HG02571 (cell line): ENCODE measurements around the gene RLN3.

ENCODE experiments used
- ATAC-seq: cut with Tn5 transposase; IDR thresholded peaks from one replicate; pipeline ENCODE4 v1.9.1; 2021; ENCODE audit warnings: mild to moderate bottlenecking, moderate library complexity; ENCODE audit not compliant: unreplicated experiment

The RLN3 gene

DNA sequence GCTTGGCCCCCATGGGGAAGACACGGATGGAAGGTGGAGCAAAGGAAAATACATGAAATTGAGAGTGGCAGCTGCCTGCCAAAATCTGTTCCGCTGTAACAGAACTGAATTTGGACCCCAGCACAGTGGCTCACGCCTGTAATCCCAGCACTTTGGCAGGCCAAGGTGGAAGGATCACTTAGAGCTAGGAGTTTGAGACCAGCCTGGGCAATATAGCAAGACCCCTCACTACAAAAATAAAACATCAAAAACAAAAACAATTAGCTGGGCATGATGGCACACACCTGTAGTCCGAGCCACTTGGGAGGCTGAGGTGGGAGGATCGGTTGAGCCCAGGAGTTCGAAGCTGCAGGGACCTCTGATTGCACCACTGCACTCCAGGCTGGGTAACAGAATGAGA is 24.5 kb downstream of the RLN3 start:
- no peak for ATAC-seq

DNA sequence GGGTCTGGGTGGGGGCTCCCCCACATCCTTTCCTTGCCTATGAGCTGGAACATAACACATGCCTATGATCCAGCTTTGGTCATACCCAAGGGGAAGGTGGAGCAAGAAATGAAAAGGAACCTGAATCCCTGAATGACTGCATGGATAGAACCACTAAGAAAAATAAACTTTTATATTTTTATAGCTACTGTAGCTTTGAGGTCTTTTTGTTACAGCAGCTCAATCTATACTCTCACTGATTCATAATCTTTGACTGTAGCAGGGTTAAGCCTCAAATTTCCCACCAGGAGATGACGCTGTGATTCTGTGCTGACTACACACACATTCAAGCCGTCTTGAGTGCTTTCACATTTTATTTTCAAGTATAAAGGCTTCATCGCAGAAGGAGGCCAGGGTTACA is 25.1 kb downstream of the RLN3 start:
- ATAC-seq, result no peak

DNA sequence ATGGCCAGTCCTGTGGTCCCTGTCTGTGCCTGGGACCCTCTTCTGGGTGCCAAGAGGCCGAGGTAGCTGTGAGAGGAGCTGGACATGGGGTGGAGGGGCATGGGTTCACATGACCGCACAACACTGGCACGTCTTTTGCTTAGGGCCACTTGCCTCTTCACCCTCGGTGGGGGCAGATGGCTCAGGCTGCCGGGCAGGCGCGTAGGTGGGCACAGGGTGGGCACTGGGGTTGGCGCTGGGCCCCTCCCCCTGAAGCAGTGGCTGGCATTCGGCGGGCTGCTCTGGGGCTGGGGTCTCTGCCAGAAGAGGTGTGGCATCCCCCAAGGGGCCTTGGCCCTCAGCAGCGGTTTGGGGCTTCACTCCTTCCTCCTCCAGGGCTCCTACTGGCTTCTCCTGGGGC is 25.6 kb downstream of the RLN3 start:
- no peak for ATAC-seq

DNA sequence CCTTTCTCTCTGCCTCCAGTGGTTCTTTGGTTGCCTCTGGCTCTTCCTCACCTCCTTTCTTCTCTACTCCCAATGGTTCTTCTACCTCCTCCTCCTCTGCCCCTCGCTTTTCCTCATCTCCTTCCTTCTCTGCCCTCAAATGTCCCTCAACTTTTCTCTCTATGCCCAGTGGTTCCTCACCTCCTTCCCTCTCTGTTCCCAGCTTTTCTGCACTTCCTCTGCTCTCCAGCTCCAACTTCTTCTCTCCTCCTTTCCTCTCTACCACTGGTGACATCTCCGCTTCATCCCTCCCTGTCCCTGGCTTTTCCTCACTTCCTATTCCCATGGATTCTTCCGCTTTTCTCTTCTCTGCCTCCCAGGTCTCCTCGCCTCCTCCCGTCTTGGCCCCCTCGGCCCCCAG is 26.2 kb downstream of the RLN3 start:
- no peak for ATAC-seq

DNA sequence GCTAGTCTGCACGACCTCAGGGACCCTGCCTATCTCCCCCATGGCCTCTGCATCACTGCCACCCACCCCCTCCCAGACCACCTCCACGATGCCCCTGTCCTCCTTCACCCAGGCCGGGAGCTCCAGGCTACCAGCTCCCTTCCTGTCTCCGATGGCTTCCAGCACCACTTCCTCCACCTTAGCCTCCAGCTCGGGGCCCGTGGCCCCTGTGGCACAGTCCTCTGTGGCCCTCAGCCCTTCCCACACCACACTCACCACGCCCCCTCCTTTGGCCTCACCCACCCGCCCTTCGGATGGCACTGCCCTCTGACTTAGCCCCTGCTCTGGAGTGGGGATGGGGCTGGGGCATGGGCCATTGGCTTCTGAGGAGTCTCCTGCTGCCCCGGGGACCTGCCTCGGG is 26.8 kb downstream of the RLN3 start:
- ATAC-seq, result no peak

DNA sequence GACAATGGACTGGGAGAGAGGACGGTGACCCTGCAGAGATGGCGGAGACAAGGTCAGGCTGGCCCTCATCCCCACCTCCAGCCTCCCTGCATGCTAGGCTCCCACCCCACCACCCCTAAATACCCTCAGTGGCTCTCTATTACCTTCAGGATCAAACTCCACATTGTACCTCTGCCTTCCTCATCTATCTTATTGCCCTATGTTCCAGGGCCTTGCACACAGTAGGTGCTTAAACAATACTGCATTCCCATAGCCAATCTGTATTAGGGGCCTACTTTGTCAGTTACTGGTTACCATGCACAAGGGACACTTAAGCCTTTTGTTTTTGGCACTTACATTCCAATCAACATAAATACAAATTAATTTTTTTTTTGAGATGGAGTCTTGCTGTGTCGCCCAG is 27.4 kb downstream of the RLN3 start:
- ATAC-seq, result no peak

DNA sequence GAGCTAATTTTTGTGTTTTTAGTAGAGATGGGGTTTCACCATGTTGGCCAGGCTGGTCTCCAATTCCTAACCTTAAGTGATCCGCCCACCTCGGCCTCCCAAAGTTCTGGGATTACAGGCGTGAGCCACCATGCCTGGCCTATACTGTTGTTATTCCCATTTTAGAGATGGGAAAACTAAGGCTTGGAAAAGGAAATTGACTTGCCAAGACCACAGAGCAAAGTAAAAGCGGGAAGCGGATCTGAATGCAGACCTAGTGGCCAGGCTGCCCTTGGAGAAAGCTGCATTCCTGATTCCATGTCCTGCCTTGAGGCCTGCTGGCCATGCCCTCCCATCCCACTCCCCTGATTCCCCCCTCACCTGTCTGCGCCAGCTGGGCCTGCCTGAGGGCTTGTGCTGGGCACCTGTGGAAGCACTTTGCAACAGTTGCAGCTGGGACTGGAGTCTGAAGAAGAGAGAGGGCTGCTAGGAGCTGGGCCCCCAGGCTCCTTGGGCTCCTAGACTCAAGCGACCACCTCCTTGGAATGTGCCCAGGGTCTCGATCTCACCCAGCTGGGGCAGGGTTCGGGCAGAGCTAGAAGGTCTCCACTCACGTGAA is 28.2 kb downstream of the RLN3 start:
- ATAC-seq, result no peak

DNA sequence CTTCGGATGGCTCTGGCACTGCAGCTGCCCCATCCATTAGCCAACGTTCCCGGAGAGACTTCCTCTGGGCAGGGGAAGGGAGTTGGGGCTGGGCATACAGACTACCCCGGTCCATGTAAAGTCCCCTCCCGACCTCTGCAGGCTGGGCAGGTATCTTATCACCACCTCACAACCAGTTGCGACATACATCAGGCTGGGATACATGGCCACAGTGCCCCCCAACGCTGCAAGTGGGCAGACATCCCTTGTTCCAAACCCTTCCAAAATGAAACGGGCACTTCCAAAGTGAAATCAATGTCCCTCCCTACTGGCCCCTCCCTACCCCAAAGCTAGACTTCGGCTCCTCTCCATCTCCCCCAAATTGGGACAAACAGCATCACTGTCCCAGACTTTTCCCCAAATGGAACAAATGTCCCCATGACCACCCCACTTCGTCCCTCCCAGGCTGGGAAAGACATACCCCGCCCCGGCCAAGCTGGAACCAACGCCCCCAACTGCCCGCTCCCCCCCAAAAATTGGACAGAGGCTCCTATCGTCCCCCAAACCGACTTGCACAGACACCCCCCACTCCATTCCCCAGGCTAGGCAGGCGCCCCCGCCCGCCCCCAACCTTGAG is 28.9 kb downstream of the RLN3 start:
- ATAC-seq, result no peak

DNA sequence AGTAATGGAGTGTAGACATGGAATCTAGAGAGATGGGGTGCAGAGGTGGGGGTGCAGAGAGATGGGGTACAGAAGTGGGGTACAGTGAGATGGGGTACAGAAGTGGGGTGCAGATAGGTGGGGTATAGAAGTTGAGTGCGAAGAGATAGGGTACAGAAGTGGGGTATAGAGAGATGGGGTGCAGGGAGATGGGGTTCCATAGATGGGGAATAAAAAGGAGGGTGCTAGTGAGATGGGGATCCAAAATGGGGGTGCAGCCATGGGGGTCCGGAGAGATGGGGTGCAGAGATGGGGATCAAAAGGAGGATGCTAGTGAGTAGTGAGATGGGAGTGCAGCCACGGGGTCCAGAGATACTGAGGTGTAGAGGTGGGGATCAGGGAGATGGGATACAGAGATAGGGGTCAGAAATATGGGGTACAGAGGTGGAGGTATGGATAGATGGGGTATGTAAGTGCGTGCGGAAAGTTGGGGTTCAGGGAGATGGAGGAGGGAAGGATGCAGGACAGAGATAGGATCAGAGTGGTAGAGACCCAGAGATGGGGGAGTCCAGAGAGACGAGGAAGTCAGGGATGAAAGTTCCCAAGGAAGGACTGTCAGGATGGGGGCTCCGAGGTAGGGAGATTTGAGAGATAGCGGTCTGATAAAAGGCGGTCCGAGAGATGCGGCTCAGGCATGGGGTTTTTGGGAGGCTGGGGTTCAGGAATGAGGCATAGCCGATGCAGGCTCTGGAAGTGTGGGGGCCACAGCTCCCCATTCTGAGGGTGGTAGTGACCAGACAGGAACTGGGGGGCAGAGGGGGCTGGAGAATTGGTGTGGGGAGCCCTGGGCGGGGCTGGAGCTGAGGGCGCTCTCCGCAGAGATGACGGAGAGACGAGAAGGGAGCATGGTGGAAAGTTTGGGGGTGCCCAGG is 30.5 kb downstream of the RLN3 start:
- no peak for ATAC-seq

DNA sequence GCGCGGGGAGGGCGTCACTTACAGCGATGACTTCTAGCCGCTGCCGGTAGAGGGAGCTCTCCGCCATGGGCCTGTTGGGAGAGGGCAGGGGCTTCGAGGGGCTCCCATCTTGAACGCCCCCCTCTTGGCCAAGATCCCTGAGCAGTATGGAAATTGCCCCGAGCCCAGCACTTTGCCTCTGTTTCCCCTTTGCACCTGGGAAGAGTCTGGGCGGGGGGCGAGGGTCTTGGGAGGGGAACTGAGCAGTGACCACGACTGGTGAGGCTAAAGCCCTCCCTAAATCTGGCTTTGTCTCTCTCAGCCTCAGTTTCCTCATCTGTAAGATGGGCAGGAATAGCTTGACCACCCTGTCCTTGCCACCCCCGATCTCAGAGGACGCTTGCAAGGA is 31.1 kb downstream of the RLN3 start:
- ATAC-seq, result no peak

DNA sequence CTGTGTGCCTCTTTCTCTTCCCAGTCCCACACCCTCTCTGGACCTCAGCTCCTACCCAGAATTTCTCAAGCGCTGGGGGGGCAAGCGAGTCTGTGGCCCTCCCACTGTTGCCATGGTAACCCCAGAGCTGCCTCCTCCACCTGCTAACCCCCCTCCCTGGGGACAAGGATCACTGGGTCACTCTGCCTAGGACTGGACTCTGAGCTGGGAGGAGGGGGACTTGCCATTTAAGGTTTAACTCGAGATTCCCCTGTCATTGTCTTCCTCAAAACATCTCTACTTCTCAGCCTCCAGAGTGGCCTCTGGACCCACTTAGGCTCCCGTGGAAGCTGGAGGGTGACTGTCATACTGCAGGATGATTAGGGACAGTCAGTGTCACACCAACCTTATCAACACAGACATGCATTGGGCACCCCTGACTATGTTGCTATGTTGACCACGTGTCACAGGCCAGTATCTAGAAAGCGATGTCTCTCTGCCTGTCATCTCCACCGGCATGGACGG is 31.8 kb downstream of the RLN3 start:
- ATAC-seq, result no peak

DNA sequence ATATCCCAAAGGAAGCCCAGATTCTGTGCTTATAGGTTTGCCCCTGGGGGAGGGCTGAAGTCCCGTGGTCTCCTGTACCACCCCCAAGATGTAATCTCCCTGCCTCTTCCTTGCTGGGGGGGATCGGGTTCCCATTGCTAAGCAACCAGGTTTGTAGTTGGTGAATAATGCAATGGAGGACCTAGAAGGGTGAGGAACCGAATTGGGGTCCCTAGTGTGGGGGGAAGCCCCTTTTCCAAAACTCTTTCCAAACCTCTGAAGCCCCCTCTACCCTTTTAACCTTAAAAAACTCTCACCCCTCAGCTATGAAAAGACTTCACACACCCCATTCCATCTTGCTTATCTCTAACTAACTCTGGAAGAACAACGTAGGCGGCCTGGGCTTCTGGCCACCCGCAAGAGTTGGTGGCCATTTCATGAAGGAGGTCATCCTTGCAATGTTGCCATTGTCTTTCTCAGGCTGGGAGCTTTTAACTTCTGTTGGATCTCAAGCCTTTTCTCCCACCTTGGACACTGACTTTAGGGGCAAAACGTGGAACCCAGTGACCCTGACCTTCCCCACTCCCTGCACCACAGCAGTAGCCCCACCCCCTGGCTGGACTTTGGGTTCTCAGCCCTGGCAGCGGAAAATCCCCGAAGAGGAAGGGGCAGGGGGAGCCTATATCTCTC is 33.3 kb downstream of the RLN3 start:
- no peak for ATAC-seq

DNA sequence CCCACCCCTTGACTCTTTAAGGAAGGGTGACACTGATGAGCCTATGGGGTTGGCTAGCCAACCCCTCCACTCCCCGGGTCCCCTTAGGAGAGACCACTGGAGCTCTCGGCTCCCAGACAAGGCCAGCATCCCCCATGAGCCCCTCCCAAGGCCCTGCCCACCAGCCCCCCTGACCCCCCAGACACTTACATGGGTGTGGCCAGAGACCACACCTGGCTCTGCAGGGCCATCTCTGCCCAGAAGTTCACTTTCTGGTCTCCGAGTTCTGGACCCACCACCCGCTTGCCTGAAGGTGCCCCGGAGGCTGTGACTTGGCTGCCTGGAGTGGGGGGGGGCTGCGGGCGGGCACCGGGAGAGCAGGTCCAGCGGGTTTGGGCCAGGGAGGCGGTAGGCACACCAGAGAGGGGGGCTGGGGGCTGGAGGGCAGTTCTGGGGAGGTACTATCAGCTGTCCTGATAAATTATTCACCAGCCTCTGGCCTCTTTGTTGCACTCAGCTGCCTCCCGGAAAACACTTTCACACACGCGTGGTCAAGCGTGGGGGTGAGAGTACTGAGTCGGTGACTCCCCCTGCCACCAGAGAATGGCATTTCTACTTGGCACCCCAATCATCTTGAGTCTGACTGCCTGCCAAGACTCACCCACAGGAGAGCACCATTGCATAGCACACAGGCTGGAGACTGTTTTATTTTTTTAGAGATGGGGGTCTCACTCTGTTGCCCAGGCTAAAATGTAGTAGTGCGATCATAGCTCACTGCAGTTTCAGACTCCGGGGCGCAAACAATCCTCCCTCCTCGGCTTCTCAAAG is 34.0 kb downstream of the RLN3 start, which contains the start of gene PALM3:
Gene PALM3, minus strand, starts transcription at position 326 of the 807 bp plus-strand sequence. Its CDS starts 96 bp downstream, at position 230.
- no peak for ATAC-seq

DNA sequence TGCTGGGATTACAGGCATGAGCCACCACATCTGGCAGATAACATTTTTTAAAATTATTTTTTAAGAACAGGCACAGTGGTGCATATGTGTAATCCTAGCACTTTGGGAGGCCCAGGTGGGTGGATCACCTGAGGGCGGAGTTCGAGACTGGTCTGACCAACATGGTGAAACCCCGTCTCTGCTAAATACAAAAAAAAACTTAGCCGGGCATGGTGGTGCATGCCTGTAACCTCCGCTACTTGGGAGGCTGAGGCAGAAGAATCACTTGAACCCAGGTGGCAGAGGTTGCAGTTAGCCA is 34.6 kb downstream of the RLN3 start:
- no peak for ATAC-seq

DNA sequence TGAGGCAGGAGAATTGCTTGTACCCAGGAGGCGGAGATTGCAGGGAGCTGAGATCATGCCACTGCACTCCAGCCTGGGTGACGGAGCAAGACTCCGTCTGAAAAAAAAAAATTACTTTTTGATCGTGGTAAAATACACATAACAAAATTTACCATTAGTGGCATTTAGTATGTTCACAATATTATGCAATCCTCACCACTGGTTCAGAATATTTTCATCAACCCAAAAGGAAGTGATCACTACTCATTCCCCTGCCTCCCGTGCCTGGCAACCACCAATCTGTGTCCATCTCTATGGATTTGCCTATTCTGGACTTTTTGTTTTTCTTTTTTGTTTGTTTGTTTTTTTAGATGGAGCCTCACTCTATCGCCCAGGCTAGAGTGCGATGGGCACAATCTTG is 35.2 kb downstream of the RLN3 start:
- ATAC-seq, result no peak

DNA sequence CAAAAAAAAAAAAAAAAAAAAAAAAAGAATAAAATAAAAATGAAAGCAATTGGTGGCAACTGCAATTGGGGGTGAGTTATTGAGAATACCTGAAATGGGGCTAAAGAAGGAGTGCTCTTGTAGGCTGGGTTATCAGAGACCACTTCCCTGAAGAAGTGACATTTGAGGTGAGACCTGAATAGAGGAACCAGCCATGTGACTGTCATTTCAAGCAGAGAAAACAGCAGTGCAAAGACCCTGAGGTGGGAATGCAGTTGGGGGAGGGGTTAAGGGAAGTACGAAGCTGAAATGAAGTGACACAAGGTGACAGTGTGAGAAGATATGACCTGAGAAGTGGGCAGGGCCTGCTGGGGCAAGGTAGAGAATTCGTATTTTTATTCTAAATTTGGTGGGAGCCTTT is 38.2 kb downstream of the RLN3 start:
- ATAC-seq, result no peak

DNA sequence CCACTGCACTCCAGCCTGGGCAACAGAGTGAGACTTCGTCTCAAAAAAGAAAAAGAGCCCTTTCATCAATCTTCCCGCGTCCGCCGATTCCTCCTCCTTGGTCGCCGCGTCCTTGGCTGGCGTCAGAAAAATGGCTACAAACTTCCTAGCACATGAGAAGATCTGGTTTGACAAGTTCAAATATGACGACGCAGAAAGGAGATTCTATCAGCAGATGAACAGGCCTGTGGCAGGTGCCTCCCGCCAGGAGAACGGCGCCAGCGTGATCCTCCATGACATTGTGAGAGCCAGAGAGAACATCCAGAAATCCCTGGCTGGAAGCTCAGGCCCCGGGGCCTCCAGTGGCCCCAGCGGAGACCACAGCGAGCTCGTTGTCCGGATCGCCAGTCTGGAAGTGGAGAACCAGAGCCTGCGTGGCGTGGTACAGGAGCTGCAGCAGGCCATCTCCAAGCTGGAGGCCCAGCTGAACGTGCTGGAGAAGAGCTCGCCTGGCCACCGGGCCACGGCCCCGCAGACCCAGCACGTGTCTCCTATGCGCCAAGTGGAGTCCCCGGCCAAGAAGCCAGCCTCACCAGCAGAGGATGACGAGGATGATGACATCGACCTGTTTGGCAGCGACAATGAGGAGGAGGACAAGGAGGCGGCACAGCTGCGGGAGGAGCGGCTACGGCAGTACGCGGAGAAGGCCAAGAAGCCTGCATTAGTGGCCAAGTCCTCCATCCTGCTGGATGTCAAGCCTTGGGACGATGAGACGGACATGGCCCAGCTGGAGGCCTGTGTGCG is 42.5 kb downstream of the RLN3 start:
- no peak for ATAC-seq

DNA sequence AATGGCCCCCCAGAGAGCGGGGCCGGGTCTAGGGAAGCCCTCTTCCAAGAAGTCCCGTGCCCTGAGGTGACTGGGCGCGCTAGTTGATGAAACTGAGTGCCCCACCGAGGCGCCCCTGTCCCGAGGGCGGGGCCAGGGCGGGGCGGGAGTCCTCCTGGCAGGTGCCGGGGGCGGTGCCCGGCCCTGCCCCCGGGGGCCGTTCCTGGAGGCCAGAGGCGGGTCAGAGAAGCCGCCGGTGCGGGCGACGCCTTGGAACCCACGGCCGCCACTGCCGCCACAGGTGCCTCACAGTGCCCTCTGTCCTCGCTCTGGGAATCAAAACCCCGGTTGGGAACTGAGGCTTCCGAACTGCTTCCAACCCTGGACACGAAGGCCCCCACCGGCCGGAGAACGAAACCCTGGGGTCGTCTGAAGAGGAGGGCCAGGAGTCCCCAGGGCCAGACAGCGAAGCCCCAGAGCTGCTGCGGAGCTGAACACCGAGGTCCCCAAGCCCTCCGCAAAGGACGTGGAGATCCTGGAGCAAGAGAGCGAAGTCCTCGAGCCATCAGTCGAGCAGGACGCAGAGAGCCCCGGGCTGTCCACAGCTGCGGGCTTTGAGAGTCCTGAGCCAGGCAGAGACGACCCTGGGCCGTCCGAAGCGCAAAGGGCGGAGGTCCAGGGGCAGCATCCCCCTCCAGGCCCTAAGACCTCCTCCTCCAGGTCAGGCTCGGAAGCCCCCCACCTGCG is 44.8 kb downstream of the RLN3 start, which contains the start of gene MISP3:
Gene MISP3, plus strand, starts transcription at position 252 of the 726 bp plus-strand sequence. CDS start 524 bp downstream, outside the sequence.
- ATAC-seq, result no peak
